Measurements from ENCODE around the gene ZNHIT2. TPM values are rescaled to one million over a fixed set of nuclear protein-coding genes. Genes with fewer than 3 reads are reported as not detected.
"Not testable (repeated sequence)": the region's sequence is repeated elsewhere in the genome, so short reads cannot be mapped to it uniquely, and the experiment has no call there.

Gene ZNHIT2
- total RNA-seq, 1 experiment from 2014 or later: 48.2 TPM

- intact Hi-C loops (cut with micrococcal nuclease): no loop called here
- peak overlapping the region; percentile 92 for H3K4me3 ChIP-seq (ENCODE audit: low read length)
- peaks cover 25% of the 10 kb centered on the region for H3K4me1 ChIP-seq (ENCODE audit: insufficient read depth, low read length)
- peaks cover 20% of the 10 kb centered on the region for H3F3A ChIP-seq (ENCODE audit: low read length, unreplicated experiment)
- H4K20me1 ChIP-seq (ENCODE audit: low read length): 0 out of 2 replicates have a peak, but pooled peaks cover 3% of the 10 kb centered on the region
- peak overlapping the region; percentile 42 for H3K27ac ChIP-seq (ENCODE audit: low read length)
- H3K9me3 ChIP-seq (ENCODE audit: low read length): no peaks in the 10 kb centered on the region
- peak overlapping the region; percentile 96 for H3K9ac ChIP-seq (ENCODE audit: low read length)
- peaks cover 65% of the 10 kb centered on the region for H3K79me2 ChIP-seq (ENCODE audit: low read length)
- no peaks in the 10 kb centered on the region for H3K9me2 ChIP-seq (replicated peaks; ENCODE audit: low read length)
- H3K4me2 ChIP-seq (ENCODE audit: low read length): peak overlapping the region; percentile 89
- no peak for TF ChIP-seq EZH2 (IDR thresholded peaks at IDR 0.05; ENCODE audit: low read length, unreplicated experiment)
- no peak for TF ChIP-seq CTCF (conservative IDR thresholded peaks at IDR 0.05; ENCODE audit: low read depth, low read length)
- TF ChIP-seq EZH2phosphoT487 (IDR thresholded peaks at IDR 0.05; ENCODE audit: borderline replicate concordance, low read length): no peak
- no peak for ATAC-seq
- POLR2A ChIA-PET (ENCODE audit: unreplicated experiment): interaction anchor here (0.6 to 1.6 kb wide), 6 partner anchors 14 to 152 kb away, joined by 3 to 24 read pairs (median 4); partner anchors contain the start of gene POLA2
- H3K27me3 ChIP-seq (ENCODE audit: low read length): no peaks in the 10 kb centered on the region
- H2AFZ ChIP-seq (ENCODE audit: low read length): peak overlapping the region; percentile 32; the same call in 1 of the 2 replicates
- DNase-seq: no peak
- CTCF ChIA-PET: interaction anchor here (0.7 to 0.9 kb wide), 2 partner anchors 11 to 134 kb away, joined by 3 to 5 read pairs; no protein-coding TSS in a partner anchor
- BruUV-seq (replicated peaks): TSS peak; percentile 66
- peaks cover 31% of the 10 kb centered on the region for H3K36me3 ChIP-seq (ENCODE audit: low read depth, low read length)
These were observed 4.0 kb upstream of the ZNHIT2 start for GRCh38 chr11:65121447-65121864.

GRCh38 chr11:65120831-65121230 lies 3.3 kb upstream of the ZNHIT2 start:
- H3K4me1 ChIP-seq (ENCODE audit: insufficient read depth, low read length): peaks cover 32% of the 10 kb centered on the region
- no peak for DNase-seq
- H2AFZ ChIP-seq (ENCODE audit: low read length): no peak overlapping the region
- BruUV-seq (replicated peaks): no TSS peak
- H3K36me3 ChIP-seq (ENCODE audit: low read depth, low read length): peaks cover 27% of the 10 kb centered on the region
- 0 out of 2 replicates have a peak, but pooled peaks cover 3% of the 10 kb centered on the region for H4K20me1 ChIP-seq (ENCODE audit: low read length)
- no peak for TF ChIP-seq EZH2 (IDR thresholded peaks at IDR 0.05; ENCODE audit: low read length, unreplicated experiment)
- TF ChIP-seq EZH2phosphoT487 (IDR thresholded peaks at IDR 0.05; ENCODE audit: borderline replicate concordance, low read length): no peak
- TF ChIP-seq CTCF (conservative IDR thresholded peaks at IDR 0.05; ENCODE audit: low read depth, low read length): no peak
- H3K27ac ChIP-seq (ENCODE audit: low read length): peak overlapping the region; percentile 42; the same call in 1 of the 2 replicates
- CTCF ChIA-PET: interaction anchor here (0.7 kb wide), 1 partner anchor 135 kb away, joined by 5 read pairs; no protein-coding TSS in a partner anchor
- peak overlapping the region; percentile 89 for H3K4me2 ChIP-seq (ENCODE audit: low read length)
- H3F3A ChIP-seq (ENCODE audit: low read length, unreplicated experiment): peaks cover 20% of the 10 kb centered on the region
- peak overlapping the region; percentile 92 for H3K4me3 ChIP-seq (ENCODE audit: low read length)
- H3K79me2 ChIP-seq (ENCODE audit: low read length): peaks cover 72% of the 10 kb centered on the region
- ATAC-seq: no peak
- H3K9me3 ChIP-seq (ENCODE audit: low read length): no peaks in the 10 kb centered on the region
- H3K9me2 ChIP-seq (replicated peaks; ENCODE audit: low read length): no peaks in the 10 kb centered on the region
- peak overlapping the region; percentile 96 for H3K9ac ChIP-seq (ENCODE audit: low read length)
- no peaks in the 10 kb centered on the region for H3K27me3 ChIP-seq (ENCODE audit: low read length)
- intact Hi-C loops (cut with micrococcal nuclease): no loop called here
- POLR2A ChIA-PET (ENCODE audit: unreplicated experiment): no interaction called here

GRCh38 chr11:65119670-65119995 lies 2.1 kb upstream of the ZNHIT2 start:
- Histone ChIP-seq H3K9me2 (replicated peaks; ENCODE audit: low read length) (no peaks in the 10 kb centered on the region), H3K36me3 (ENCODE audit: low read depth, low read length) (peaks cover 20% of the 10 kb centered on the region), H3K4me1 (ENCODE audit: insufficient read depth, low read length) (peaks cover 30% of the 10 kb centered on the region), H3K4me2 (ENCODE audit: low read length) (peak overlapping the region; percentile 89; the same call in 1 of the 2 replicates), H3K9me3 (ENCODE audit: low read length) (no peaks in the 10 kb centered on the region), H3K79me2 (ENCODE audit: low read length) (peaks cover 73% of the 10 kb centered on the region), H3K9ac (ENCODE audit: low read length) (no peak overlapping the region), H3K4me3 (ENCODE audit: low read length) (no peak overlapping the region), H3K27ac (ENCODE audit: low read length) (no peak overlapping the region), H3F3A (ENCODE audit: low read length, unreplicated experiment) (peaks cover 20% of the 10 kb centered on the region), H3K27me3 (ENCODE audit: low read length) (no peaks in the 10 kb centered on the region), H4K20me1 (ENCODE audit: low read length) (0 out of 2 replicates have a peak, but pooled peaks cover 3% of the 10 kb centered on the region), H2AFZ (ENCODE audit: low read length) (no peak overlapping the region)
- intact Hi-C loops (cut with micrococcal nuclease): no loop called here
- no peak for DNase-seq
- POLR2A ChIA-PET (ENCODE audit: unreplicated experiment): no interaction called here
- TF ChIP-seq CTCF (conservative IDR thresholded peaks at IDR 0.05; ENCODE audit: low read depth, low read length) (no peak), EZH2phosphoT487 (IDR thresholded peaks at IDR 0.05; ENCODE audit: borderline replicate concordance, low read length) (no peak), EZH2 (IDR thresholded peaks at IDR 0.05; ENCODE audit: low read length, unreplicated experiment) (no peak)
- ATAC-seq: no peak
- CTCF ChIA-PET: interaction anchor here (0.7 kb wide), 1 partner anchor 10 kb away, joined by 3 read pairs; no protein-coding TSS in a partner anchor
- BruUV-seq (replicated peaks): no TSS peak

GRCh38 chr11:65118891-65119669 lies 1.6 kb upstream of the ZNHIT2 start:
- H3K4me2 ChIP-seq (ENCODE audit: low read length); H3K27me3 ChIP-seq (ENCODE audit: low read length); H4K20me1 ChIP-seq (ENCODE audit: low read length); DNase-seq; POLR2A ChIA-PET (ENCODE audit: unreplicated experiment); H2AFZ ChIP-seq (ENCODE audit: low read length); ATAC-seq; intact Hi-C loops (cut with micrococcal nuclease); H3K9ac ChIP-seq (ENCODE audit: low read length); H3K4me3 ChIP-seq (ENCODE audit: low read length); H3K27ac ChIP-seq (ENCODE audit: low read length); H3K9me3 ChIP-seq (ENCODE audit: low read length); BruUV-seq (replicated peaks); H3K9me2 ChIP-seq (replicated peaks; ENCODE audit: low read length): not testable (repeated sequence)
- H3K36me3 ChIP-seq (ENCODE audit: low read depth, low read length): peaks cover 20% of the 10 kb centered on the region
- H3F3A ChIP-seq (ENCODE audit: low read length, unreplicated experiment): peaks cover 20% of the 10 kb centered on the region
- CTCF ChIA-PET: interaction anchor here (0.7 kb wide), 1 partner anchor 10 kb away, joined by 3 read pairs; no protein-coding TSS in a partner anchor
- peaks cover 27% of the 10 kb centered on the region for H3K4me1 ChIP-seq (ENCODE audit: insufficient read depth, low read length)
- H3K79me2 ChIP-seq (ENCODE audit: low read length): peaks cover 67% of the 10 kb centered on the region
